Stimulated activated CD4-positive, alpha-beta T cell treated with anti-CD3 and anti-CD28 coated beads, TNF-alpha, amount 100 ng/mL, for 48 hours (primary cell): Measurements from ENCODE around the gene HHAT.

Source experiments
- DNase-seq, 3 donors: peaks; one replicate each; pipeline ENCODE4 v3.0.0-alpha.2; 2020; ENCODE audit warnings: low read depth in 3 of 3

Gene HHAT

GRCh38 chr1:210487021-210487420, 158.3 kb downstream of the HHAT start:
- DNase-seq = no peak

- no peak for DNase-seq
These were observed 160.8 kb downstream of the HHAT start for GRCh38 chr1:210489491-210489890.

GRCh38 chr1:210490781-210491180, 162.1 kb downstream of the HHAT start:
- DNase-seq = no peak

GRCh38 chr1:210496063-210496462, 167.4 kb downstream of the HHAT start:
- DNase-seq = no peak

- DNase-seq = no peak
These were observed 171.3 kb downstream of the HHAT start for GRCh38 chr1:210499956-210500355.

GRCh38 chr1:210500831-210501230, 172.1 kb downstream of the HHAT start:
- DNase-seq = no peak

- no peak for DNase-seq
These were observed 175.6 kb downstream of the HHAT start for GRCh38 chr1:210504286-210504685.

- no peak for DNase-seq
These were observed 177.1 kb downstream of the HHAT start for GRCh38 chr1:210505601-210506496.

GRCh38 chr1:210506689-210507088, 178.0 kb downstream of the HHAT start:
- DNase-seq = no peak

- DNase-seq = no peak
These were observed 187.5 kb downstream of the HHAT start for GRCh38 chr1:210516092-210516656.

- DNase-seq = no peak
These were observed 188.2 kb downstream of the HHAT start for GRCh38 chr1:210516697-210517459.

GRCh38 chr1:210523830-210524229, 195.1 kb downstream of the HHAT start:
- no peak for DNase-seq

GRCh38 chr1:210525716-210526454, 197.2 kb downstream of the HHAT start:
- no peak for DNase-seq

- no peak for DNase-seq
These were observed 198.4 kb downstream of the HHAT start for GRCh38 chr1:210527091-210527490.

- no peak for DNase-seq
These were observed 202.9 kb downstream of the HHAT start for GRCh38 chr1:210531475-210532222.

GRCh38 chr1:210532223-210532598, 203.5 kb downstream of the HHAT start:
- no peak for DNase-seq

- no peak for DNase-seq
These were observed 207.1 kb downstream of the HHAT start for GRCh38 chr1:210535761-210536160.

- no peak for DNase-seq
These were observed 207.7 kb downstream of the HHAT start for GRCh38 chr1:210536254-210536961.

- no peak for DNase-seq
These were observed 211.6 kb downstream of the HHAT start for GRCh38 chr1:210540288-210540687.

GRCh38 chr1:210541680-210542358, 213.1 kb downstream of the HHAT start:
- no peak for DNase-seq
